Suppressor macrophage treated with lipopolysaccharide for 1 hour (primary cell): ENCODE measurements around the gene AK8.

Experiments
- DNase-seq, 3 donors: peaks; one replicate each; pipeline ENCODE4 v3.0.0-alpha.2; 2020 to 2022

The AK8 gene, protein sequence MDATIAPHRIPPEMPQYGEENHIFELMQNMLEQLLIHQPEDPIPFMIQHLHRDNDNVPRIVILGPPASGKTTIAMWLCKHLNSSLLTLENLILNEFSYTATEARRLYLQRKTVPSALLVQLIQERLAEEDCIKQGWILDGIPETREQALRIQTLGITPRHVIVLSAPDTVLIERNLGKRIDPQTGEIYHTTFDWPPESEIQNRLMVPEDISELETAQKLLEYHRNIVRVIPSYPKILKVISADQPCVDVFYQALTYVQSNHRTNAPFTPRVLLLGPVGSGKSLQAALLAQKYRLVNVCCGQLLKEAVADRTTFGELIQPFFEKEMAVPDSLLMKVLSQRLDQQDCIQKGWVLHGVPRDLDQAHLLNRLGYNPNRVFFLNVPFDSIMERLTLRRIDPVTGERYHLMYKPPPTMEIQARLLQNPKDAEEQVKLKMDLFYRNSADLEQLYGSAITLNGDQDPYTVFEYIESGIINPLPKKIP

DNA sequence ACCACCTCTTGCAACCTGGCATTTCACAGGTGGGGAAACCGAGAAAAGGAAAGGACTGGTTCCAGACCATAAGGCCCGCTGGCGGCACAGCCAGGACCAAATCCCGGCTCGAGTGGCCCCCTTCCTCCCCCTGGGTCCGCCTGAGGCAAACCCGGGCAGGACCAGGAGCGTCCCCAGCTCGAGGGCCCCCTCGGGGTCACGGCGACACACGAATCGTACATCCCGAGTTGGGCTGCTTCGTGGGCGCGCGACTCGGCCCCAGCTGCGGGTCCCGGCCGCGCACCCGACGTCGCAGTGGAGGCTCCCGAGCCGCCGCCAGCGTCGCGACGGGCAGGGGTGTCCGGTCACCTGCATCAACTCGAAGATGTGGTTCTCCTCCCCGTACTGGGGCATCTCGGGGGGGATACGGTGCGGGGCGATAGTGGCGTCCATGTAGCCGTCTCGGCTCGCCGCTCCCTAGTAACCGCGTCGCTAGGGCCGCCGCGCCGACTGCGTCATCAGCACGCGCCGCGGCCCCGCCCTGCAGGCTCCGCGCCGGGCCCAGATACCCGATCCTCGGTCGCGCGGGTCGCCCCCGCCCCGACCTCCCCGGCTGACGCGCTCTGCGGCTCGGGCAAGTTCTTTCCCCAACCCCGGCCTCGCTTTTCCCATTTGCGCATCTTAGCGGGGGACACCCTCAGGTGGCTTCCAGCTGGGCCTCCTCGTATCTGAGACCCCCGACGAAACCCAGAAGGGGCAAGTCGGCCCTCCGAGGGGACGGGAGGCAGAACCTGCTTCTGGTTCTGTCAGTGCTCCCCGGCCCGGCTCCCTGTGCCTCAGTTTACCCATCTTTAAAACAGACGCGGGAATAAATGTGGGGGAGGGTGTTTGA lies at the start of gene AK8:
Gene AK8 (minus strand): TSS at position 461 of the 871 bp plus-strand sequence. CDS start 29 bp downstream, at position 432.
- peak; percentile 79 to 94 (median 91) for DNase-seq

DNA sequence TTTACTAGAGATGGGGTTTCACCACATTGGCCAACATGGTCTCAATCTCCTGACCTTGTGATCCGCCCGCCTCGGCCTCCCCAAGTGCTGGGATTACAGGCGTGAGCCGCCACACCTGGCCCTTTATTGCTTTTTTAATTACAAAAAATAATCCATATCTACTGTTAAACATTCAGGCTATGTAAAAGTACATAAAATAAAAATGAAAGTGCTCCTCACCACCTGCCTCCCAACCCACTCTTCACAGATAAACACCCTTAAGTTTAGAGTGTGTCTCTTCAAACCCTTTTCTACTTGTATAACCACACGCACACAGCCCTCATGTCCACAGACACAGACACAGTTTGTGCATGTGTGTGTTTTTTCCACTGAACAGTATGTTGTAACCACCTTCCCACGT lies 49.6 kb upstream of the AK8 start:
- DNase-seq: no peak

GRCh38 chr9:132923346-132923902 lies 45.3 kb upstream of the AK8 start:
- no peak for DNase-seq

DNA sequence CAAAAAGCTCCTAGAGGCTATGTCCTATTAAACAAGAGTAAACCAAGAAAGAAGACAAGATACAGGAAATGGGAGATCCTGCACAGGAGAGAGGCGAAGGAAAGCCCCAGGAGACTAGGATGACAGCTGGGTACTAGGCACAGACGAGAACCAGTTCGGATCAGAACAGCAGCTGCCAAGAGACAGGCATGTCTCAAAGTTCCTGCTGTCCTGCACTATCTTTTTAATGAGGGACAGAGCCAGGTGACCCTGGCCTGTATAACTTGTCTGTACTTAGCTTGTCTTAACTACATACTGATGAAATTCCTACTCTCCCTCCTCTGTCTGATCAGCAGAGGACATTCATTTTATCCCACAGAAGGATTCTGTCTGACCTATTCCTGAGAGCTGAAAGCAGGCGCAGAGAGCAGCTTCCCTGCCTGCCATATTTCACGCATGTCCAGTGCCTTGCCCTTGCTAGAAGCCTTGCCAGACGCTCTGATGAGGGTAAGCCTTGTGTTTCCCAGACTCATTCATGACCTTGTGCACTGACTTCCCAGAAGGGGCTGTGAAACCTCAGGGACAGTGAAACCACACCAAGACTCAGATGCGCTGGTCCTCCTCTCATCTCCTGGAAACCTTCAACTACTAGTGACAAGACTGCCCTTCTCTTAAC lies 41.7 kb upstream of the AK8 start:
- DNase-seq: no peak

- no peak for DNase-seq
Measured at GRCh38 chr9:132914924-132915323, 36.8 kb upstream of the AK8 start.

DNA sequence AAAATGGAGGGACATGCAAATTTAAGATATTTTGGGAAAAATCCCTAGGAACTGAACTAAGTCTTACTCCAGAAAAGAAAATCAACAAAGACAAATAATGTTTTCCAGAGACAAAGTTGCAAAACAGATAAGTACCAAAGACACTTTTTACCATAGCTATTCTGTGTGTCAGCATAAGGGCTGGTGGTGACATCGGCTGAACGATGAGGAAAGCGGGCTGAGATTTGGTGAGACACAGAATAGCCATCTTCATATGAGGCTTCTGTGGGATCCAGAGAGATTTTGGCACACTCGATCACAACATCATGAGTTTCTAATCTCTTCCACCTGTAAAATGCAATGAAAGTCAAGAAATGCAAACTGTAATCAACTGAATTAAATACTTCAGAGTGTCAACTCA lies 34.0 kb upstream of the AK8 start:
- no peak for DNase-seq

- DNase-seq: no peak
Measured at GRCh38 chr9:132910376-132910775, 32.3 kb upstream of the AK8 start.

GRCh38 chr9:132909311-132909710 lies 31.2 kb upstream of the AK8 start:
- DNase-seq: no peak

- no peak for DNase-seq
Measured at GRCh38 chr9:132908635-132909034, 30.6 kb upstream of the AK8 start.

- no peak for DNase-seq
Measured at GRCh38 chr9:132905726-132906125, 27.6 kb upstream of the AK8 start.

DNA sequence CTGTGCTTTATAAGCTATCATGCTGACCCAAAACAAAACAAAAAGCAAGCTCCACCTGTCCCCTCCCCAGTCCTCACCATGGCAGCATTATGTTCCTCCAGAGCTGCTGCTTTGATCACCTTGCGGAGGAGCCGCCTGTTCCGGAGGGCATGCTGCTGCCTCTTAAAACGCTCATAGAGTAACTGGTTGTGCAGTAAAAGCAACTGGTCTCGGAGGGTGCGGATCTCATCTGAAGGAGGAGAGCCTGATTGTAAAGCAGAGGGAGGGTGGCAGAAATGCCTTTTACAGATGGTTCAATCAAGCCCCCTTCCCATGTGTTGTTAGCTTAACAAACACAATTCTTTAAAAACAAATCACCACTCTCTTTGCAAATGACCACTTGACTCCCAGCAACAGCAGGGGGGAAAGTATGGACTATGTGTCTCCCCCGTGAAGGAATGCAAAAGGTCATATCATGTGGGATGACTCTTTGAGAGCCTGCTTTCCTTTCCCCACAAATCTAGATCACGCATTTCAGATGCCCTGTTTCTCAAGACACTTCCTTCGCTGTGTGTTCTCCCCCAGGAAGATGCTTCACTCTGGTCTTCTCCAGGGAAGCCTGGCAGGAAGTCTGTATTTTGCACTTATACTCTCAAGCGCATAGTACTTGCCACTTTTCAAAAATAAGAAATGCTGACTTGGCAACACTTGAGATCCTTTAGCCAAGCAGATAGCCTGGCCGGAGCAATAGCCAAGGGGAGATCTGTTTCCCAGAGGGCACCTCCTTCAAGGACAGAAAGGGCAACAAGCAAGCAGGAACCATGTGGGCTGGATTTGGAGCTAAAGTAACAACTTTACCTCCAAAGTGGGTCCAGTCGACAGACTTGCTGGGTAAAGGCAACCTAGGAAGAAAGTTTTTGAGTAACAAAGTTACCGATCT lies 25.7 kb upstream of the AK8 start:
- no peak for DNase-seq

GRCh38 chr9:132901858-132902831 lies 24.1 kb upstream of the AK8 start:
- peak; percentile 83 to 92 (median 90) for DNase-seq

DNA sequence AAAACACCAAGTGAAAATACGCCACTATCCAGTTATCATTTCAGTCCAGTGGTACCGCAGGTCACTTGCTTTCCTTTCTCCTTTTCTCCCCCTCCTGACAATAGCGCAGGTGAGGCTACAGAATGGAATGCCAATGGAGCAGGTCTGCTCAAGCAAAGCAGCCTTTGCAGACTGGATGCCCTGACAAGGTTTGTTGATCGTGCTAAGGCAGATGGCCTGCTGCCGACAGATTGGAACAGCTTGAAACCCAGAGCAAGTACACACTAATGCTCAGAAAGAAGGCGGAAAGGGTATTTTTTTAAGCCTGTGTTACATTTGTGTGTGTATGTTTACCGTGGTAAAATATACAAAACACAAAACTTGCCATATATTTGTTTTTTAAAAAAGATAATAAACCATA lies 20.0 kb upstream of the AK8 start:
- no peak for DNase-seq

DNA sequence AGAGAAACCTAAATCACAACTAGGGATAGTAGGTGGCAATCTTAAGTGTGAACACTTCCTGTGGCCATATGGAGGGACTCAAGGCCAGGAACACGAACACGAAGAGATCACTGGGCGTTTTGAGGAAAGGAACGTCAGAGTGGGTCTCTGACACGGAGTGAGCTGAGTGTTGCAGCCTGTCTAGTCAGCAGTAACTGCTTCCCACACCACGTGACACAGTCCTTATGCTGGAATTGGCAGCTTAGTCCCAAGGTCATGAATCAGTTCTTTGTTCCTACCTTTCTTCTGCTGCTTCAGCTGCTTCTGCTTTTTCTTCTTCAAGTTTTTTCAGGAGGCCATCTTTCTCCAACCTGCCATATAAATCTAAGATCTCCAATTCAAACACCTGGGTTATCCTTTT lies 18.8 kb upstream of the AK8 start:
- peak in 2 of 3 donors; percentile 26 to 41 for DNase-seq

DNA sequence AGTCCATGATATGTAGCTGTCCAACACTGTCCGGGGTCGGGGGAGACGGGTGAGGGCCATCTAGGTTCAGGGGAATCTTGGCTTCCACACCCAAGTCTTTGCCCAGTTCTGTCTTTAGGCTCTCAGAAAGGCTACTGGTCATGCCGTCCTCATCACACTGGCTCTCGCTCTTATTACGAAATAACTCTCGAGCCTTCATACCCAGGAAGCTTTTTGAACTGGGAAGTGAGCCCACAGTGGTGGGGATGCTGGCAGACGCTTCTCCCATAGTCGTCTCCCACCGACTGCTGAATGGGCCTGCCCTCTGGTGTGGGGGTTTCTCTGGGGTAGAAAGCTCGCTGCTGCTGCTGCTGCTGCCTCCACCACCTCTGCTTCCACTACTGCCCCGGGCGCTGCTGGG lies 18.2 kb upstream of the AK8 start:
- DNase-seq: no peak

DNA sequence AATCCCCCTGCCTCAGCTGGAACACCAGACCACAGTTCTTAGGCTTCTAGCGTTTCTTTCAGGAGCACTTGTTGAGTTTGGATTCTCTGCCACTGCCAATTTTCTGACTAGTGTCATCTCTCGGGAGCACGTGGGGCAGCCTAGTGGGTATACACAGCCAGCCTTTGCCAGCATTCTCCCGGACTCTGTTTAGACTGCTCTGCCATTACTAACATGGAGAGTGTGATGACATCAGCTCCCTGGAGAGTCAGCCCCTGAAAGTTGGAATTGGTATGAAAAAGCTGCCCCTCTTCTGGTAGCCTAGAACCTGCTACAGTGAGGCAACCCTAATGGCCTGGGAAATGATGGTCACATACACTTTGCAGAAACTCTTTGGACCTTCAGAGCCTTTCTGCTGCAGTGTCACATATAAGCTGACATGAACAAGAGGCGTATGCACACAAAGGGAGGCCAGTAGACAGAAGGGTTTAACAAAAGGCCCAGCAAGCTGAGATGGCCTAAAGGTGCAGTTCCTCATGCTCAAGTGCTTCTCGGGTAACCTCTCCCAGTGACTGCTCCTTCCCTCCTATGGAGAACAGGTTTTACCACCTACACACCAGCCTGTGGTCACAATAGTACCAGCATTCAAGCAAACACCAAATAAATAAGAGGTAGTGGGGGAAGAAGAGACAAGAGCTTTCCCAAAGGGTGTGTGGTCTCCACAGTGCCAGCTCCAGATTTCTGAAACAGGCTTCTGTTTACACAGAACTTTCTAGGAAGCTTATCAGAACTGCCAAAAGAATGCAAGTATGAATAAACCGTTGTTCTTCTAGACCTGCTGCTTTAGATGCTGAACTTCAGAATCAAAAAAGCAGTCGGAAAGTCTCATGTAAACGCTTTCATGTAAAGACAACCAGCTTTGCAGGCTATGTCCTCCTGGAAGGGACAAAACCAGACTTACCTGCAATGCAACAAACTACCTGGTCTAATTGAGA lies 17.1 kb upstream of the AK8 start:
- no peak for DNase-seq

DNA sequence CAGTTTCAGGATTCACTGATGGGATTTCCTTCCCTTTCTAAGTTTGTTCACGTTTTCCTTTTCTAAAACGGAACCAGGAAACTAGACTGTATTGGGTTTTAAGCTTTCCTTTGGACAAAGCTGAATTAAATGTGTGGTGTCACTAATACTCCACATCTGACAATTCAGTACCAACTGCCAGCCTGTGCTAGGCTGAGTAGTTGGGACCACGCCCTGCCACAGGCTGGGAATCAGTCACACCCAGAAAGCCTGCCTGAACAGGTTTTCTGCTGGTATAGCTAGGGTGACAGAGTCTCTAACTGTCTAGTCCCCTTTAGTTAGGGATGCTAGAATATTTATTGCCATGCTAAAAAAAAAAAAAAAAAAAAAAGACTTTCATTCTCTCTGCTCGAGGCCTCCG lies 16.3 kb upstream of the AK8 start:
- no peak for DNase-seq

GRCh38 chr9:132892400-132892799 lies 14.3 kb upstream of the AK8 start:
- no peak for DNase-seq

DNA sequence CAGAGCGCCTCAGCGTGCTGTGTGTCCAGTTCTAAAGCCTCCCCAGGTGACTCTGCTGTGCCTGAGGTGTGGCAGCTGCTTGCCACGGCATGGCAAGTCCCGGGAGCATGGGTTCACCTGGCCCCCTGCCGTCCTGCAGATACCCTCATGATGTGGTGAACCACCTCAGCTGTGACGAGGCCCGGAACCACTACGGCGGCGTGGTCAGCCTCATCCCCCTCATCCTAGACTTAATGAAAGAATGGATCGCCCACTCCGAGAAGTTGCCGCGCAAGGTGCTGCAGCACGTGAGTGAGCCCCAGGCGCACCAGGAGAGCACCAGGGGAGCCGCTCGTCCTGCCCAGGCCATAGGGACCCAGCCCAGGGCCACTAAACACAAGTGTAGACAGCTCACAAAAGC lies 10.1 kb upstream of the AK8 start:
- DNase-seq: no peak
